ENCODE measurements around the gene KRT79. TPM values are rescaled to one million over a fixed set of nuclear protein-coding genes. Genes with fewer than 3 reads are reported as not detected.

KRT79 gene
- total RNA-seq, 4 donors from 2014 or later: not detected

DNA sequence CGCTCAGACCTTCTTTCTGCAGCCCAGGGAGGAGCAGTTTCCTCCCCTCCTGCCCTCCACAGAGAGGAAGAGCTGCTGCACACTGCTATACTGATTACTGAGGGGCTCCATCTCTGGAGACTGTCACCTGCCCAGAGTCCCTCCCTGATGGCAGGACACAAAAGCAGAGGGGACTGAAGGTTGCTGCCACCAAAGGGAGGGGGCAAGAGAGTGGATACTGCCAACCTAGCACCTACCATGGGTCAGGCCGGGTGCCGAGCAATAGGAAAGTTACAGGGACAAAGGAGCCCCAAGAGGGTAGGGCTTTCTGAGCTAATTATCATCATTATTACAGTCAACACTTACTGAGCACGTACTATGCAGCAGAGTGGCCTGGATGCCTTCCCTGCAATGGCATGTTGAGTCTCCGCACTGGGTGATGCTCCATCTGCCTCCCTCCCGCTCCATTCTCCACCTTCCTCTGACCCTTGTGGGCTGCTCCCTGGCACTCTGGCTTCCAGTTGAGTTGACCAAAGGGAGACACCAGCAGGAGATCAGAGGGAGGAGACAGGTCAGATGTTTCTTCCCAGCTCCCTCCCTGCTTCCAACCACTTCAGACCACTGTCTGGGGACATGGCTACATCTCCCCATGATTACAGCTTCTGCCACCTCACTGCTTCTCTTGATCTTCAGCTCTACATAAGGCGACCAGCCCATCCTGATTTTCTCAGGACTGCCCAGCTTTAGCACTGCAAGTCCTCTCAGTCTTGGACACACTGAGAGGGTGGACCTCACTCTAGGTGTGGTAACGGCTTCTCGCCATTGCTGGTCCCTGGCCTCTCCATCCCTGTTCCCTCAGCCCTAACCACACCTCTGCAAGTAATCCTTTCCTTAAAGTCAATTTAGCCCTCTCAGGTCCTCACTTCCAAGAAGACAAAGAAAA, 2.6 kb upstream of the KRT79 start:
- Histone ChIP-seq H3K27me3 (peaks cover 0 to 45% (median 0%) of the 10 kb centered on the region in 4 donors), H3K4me1 (no peaks in the 10 kb centered on the region), H3K27ac (replicated peaks in 1 of 4) (no peak overlapping the region), H3K36me3 (no peaks in the 10 kb centered on the region), H3K4me3 (no peak overlapping the region), H3K9me3 (no peaks in the 10 kb centered on the region)
- TF ChIP-seq EP300 (IDR thresholded peaks at IDR 0.05): no peak
- TF ChIP-seq, protein P1, sequence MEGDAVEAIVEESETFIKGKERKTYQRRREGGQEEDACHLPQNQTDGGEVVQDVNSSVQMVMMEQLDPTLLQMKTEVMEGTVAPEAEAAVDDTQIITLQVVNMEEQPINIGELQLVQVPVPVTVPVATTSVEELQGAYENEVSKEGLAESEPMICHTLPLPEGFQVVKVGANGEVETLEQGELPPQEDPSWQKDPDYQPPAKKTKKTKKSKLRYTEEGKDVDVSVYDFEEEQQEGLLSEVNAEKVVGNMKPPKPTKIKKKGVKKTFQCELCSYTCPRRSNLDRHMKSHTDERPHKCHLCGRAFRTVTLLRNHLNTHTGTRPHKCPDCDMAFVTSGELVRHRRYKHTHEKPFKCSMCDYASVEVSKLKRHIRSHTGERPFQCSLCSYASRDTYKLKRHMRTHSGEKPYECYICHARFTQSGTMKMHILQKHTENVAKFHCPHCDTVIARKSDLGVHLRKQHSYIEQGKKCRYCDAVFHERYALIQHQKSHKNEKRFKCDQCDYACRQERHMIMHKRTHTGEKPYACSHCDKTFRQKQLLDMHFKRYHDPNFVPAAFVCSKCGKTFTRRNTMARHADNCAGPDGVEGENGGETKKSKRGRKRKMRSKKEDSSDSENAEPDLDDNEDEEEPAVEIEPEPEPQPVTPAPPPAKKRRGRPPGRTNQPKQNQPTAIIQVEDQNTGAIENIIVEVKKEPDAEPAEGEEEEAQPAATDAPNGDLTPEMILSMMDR (IDR thresholded peaks at IDR 0.05): no peak
- WGBS: 91% methylated on average over 8 of the region's 9 CpGs
- no peak for DNase-seq (ENCODE audit: extremely low spot score)
- intact Hi-C loops (cut with DNase I): no loop called here

DNA sequence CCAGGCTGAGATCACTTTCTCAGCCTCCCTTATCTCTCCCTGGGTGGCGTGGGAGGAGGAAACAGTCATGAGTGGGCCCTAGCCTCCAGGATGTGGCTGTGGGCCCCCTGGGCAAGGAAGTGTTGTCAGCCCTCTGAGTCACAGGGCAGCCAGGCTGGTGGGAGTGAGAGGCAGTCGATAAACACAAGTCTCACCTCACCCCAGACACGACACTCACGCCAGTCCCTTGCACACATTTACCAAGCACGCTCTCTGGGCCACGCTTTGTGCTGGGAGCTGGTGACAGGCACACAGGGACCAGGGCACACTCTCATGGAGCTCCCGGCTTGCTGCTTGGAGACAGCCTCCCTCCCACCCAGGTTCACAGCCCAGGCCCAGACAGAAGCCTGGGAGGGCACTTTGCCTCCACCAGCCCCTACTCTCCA, 1.9 kb upstream of the KRT79 start:
- DNase-seq (ENCODE audit: extremely low spot score): no peak

DNA sequence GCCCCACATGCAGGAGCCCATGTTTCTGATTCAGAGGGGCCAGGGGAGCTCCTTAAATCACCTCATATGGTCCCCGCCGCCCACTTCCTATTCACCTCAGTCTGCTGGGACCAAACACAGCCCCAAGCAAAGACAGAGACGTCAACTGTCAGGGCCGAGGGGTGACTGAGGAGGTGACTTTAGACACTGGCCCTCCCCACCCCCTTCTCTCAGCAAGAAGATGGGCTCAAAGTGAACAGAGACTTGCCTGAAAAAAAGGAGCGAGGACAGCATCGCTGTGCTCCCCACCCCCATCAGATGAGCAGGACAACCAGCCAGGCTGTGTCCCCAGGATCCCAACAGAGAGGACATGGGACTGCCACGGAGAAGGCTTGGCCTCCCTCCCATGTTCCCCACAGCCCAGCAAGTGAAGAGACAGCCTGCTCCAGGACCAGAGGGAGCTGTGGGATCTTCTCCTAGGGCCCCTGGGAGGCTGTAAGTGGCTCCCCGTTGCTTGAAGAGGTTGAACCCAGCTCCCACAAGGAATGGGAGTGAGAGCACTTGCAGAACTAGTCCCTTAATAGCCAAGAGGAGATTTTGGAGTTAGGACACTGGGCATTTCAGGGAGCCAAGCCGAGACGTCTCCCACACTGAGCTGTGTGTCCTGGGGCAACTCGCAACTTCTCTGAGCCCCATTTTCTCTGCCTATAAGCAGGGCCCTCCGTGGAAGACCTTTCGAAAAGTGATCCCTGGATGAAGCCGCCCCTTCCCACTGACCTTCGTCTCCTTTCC, 1.3 kb upstream of the KRT79 start:
- DNase-seq (ENCODE audit: extremely low spot score): no peak
- TF ChIP-seq, protein P1 (IDR thresholded peaks at IDR 0.05): no peak
- TF ChIP-seq POLR2AphosphoS5 (IDR thresholded peaks at IDR 0.05) (no peak), POLR2A (IDR thresholded peaks at IDR 0.05; ENCODE audit: low read depth) (no peak), EP300 (IDR thresholded peaks at IDR 0.05) (no peak)
- no peaks in the 10 kb centered on the region for H3K36me3 ChIP-seq
- no peaks in the 10 kb centered on the region for H3K9me3 ChIP-seq
- no peaks in the 10 kb centered on the region for H3K4me1 ChIP-seq
- intact Hi-C loops (cut with DNase I): no loop called here
- no peak overlapping the region for H3K4me3 ChIP-seq
- H3K27ac ChIP-seq (replicated peaks in 1 of 4): no peak overlapping the region
- WGBS: 69% methylated on average over 15 of the region's 15 CpGs
- H3K27me3 ChIP-seq: peaks cover 0 to 45% (median 0%) of the 10 kb centered on the region in 4 donors

More for the DNA sequence above, 1.9 kb upstream of the KRT79 start:
- Histone ChIP-seq H3K4me1 (no peaks in the 10 kb centered on the region), H3K36me3 (no peaks in the 10 kb centered on the region), H3K9me3 (no peaks in the 10 kb centered on the region), H3K27ac (replicated peaks in 1 of 4) (no peak overlapping the region), H3K4me3 (no peak overlapping the region), H3K27me3 (peaks cover 0 to 45% (median 0%) of the 10 kb centered on the region in 4 donors)
- intact Hi-C loops (cut with DNase I): no loop called here
- 86% methylated on average over 4 of the region's 7 CpGs for WGBS
- no peak for TF ChIP-seq POLR2AphosphoS5 (IDR thresholded peaks at IDR 0.05)
- TF ChIP-seq, protein P1 (IDR thresholded peaks at IDR 0.05): no peak
- no peak for TF ChIP-seq POLR2A (IDR thresholded peaks at IDR 0.05; ENCODE audit: low read depth)
- TF ChIP-seq EP300 (IDR thresholded peaks at IDR 0.05): no peak

DNA sequence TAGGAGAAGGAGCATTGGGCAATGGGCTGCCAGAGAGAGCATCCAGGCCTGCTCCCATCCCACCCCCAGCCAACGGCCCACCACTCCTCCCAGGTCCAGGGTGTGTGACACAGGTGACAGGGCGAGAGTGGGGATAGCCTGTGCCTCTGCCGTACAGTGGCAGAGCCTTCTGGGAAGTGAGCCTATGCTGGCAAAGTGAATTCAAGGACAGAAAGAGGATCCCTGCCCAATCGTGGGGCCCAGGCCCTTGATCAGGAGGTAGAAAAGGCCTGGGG, 553 bp upstream of the KRT79 start:
- WGBS: 74% methylated on average over 4 of the region's 4 CpGs

More for the DNA sequence above, 553 bp upstream of the KRT79 start:
- H3K27ac ChIP-seq (replicated peaks in 1 of 4): no peak overlapping the region
- TF ChIP-seq, protein P1 (IDR thresholded peaks at IDR 0.05): no peak
- TF ChIP-seq EP300 (IDR thresholded peaks at IDR 0.05): no peak
- TF ChIP-seq POLR2A (IDR thresholded peaks at IDR 0.05; ENCODE audit: low read depth): no peak
- no peak for TF ChIP-seq POLR2AphosphoS5 (IDR thresholded peaks at IDR 0.05)
- no peaks in the 10 kb centered on the region for H3K36me3 ChIP-seq
- DNase-seq (ENCODE audit: extremely low spot score): no peak
- H3K4me3 ChIP-seq: no peak overlapping the region
- intact Hi-C loops (cut with DNase I): no loop called here
- H3K9me3 ChIP-seq: no peaks in the 10 kb centered on the region
- peaks cover 0 to 45% (median 0%) of the 10 kb centered on the region in 4 donors for H3K27me3 ChIP-seq
- H3K4me1 ChIP-seq: no peaks in the 10 kb centered on the region
